G401 (cell line): ENCODE measurements around the gene PSG6. TPM values are rescaled to one million over a fixed set of nuclear protein-coding genes. Genes with fewer than 3 reads are reported as not detected.
"Not testable (repeated sequence)": the region's sequence is repeated elsewhere in the genome, so short reads cannot be mapped to it uniquely, and the experiment has no call there.

ENCODE experiments used
- DNase-seq: peaks from one replicate; pipeline ENCODE4 v3.0.0-alpha.2; 2015; ENCODE audit warnings: low spot score
- in situ Hi-C: cut with HindIII; loops from 2 replicates; pipeline ENCODE4 v1.10.0; 2016; ENCODE audit warnings: low sequenced_read_pairs, mixed read lengths
- total RNA-seq: library from RNA; depleted of rRNA; stranded (reverse); fragments of >200 nt; shearing (Covaris generic); gene quantifications from 2 replicates; pipeline ENCODE4 v1.2.3, GENCODE V29; 2014

PSG6 gene
- total RNA-seq, 1 experiment from 2014 or later, result 6.1 TPM

- peak; percentile 43 for DNase-seq
- in situ Hi-C loops, result not testable (repeated sequence)
Observed at GRCh38 chr19:42913516-42913915, 4.2 kb downstream of the PSG6 start.

GRCh38 chr19:42912941-42913340, 4.8 kb downstream of the PSG6 start:
- DNase-seq, in situ Hi-C loops: not testable (repeated sequence)

GRCh38 chr19:42911731-42912130, 6.0 kb downstream of the PSG6 start:
- DNase-seq, in situ Hi-C loops: not testable (repeated sequence)

GRCh38 chr19:42906162-42906561, 11.5 kb downstream of the PSG6 start:
- in situ Hi-C loops, DNase-seq: not testable (repeated sequence)

- in situ Hi-C loops, result not testable (repeated sequence)
- DNase-seq, result peak; percentile 57
Observed at GRCh38 chr19:42900561-42900960, 17.1 kb downstream of the PSG6 start.

GRCh38 chr19:42899674-42900073, 18.0 kb downstream of the PSG6 start:
- in situ Hi-C loops, DNase-seq: not testable (repeated sequence)

GRCh38 chr19:42899110-42899509, 18.6 kb downstream of the PSG6 start:
- in situ Hi-C loops, DNase-seq: not testable (repeated sequence)

- DNase-seq, in situ Hi-C loops: not testable (repeated sequence)
Observed at GRCh38 chr19:42898656-42899055, 19.0 kb downstream of the PSG6 start.

GRCh38 chr19:42897729-42898128, 20.0 kb downstream of the PSG6 start:
- in situ Hi-C loops, DNase-seq: not testable (repeated sequence)

GRCh38 chr19:42890446-42890845, 27.2 kb downstream of the PSG6 start:
- in situ Hi-C loops, DNase-seq: not testable (repeated sequence)

GRCh38 chr19:42887876-42888445, 29.7 kb downstream of the PSG6 start:
- in situ Hi-C loops, result not testable (repeated sequence)

GRCh38 chr19:42882730-42883129, 35.0 kb downstream of the PSG6 start:
- DNase-seq, in situ Hi-C loops: not testable (repeated sequence)

More at GRCh38 chr19:42887876-42888445, 29.7 kb downstream of the PSG6 start:
- not testable (repeated sequence) for DNase-seq

- DNase-seq, result peak; percentile 25
- in situ Hi-C loops, result not testable (repeated sequence)
Observed at GRCh38 chr19:42882010-42882409, 35.7 kb downstream of the PSG6 start.

GRCh38 chr19:42881279-42881678, 36.4 kb downstream of the PSG6 start:
- in situ Hi-C loops, result not testable (repeated sequence)
- peak; percentile 22 for DNase-seq

GRCh38 chr19:42880621-42881020, 37.1 kb downstream of the PSG6 start:
- in situ Hi-C loops, result not testable (repeated sequence)

GRCh38 chr19:42879613-42880012, 38.1 kb downstream of the PSG6 start, which contains the start of gene PSG1:
PSG1 (minus strand) TSS chr19:42879713; CDS start chr19:42879581, 132 bp downstream.
- no peak for DNase-seq
- in situ Hi-C loops, result no loop called here

More at GRCh38 chr19:42880621-42881020, 37.1 kb downstream of the PSG6 start:
- DNase-seq, result not testable (repeated sequence)

- DNase-seq, in situ Hi-C loops: not testable (repeated sequence)
Observed at GRCh38 chr19:42876596-42876995, 41.1 kb downstream of the PSG6 start.

- peak; percentile 36 for DNase-seq
- in situ Hi-C loops, result not testable (repeated sequence)
Observed at GRCh38 chr19:42875881-42876280, 41.8 kb downstream of the PSG6 start.

- DNase-seq, result peak; percentile 56
- in situ Hi-C loops, result not testable (repeated sequence)
Observed at GRCh38 chr19:42874901-42875813, 42.5 kb downstream of the PSG6 start.

- DNase-seq, in situ Hi-C loops: not testable (repeated sequence)
Observed at GRCh38 chr19:42874136-42874535, 43.6 kb downstream of the PSG6 start.
